Retinal pigment epithelial cell (primary cell): ENCODE measurements around the gene GALNT4.

Experiments
- DNase-seq: peaks from one replicate; pipeline ENCODE4 v3.0.0-alpha.2; 2010; ENCODE audit warnings: low read depth
- H3K4me3 ChIP-seq: 2 replicates; pipeline ENCODE4 v1.5.1; 2011; ENCODE audit warnings: mild to moderate bottlenecking, low read length, control low read depth, moderate library complexity
- CTCF ChIP-seq: conservative IDR thresholded peaks from 2 replicates; pipeline ENCODE4 v1.5.1; 2011; ENCODE audit warnings: low read depth, low read length, control low read depth, inconsistent platforms

The GALNT4 gene

GRCh38 chr12:89565002-89565401 is 40.4 kb upstream of the GALNT4 start:
- H3K4me3 ChIP-seq: no peak overlapping the region
- no peak for DNase-seq
- no peak for TF ChIP-seq CTCF

DNA sequence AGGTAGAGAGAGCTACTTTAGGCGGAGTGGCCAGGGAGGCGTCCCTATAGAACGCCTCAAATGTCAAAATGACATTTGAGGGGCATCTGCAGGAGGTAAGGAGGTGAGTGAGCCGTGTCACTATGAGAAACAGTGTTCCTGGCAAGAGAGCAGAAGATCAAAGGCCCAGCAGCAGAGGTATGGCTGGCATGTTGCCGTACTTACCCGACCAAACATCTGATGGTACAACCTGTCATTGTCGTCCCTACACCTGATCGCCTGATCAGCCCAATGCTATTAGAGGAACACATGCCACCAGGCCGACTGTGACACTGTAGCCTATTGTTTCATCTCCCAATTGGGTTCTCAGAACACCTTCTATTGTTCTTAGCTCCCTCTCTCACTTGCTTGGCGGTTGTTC is 35.2 kb upstream of the GALNT4 start:
- no peak for TF ChIP-seq CTCF
- no peak overlapping the region for H3K4me3 ChIP-seq
- DNase-seq: no peak

GRCh38 chr12:89556976-89557375 is 32.4 kb upstream of the GALNT4 start:
- DNase-seq: peak; percentile 74
- no peak for TF ChIP-seq CTCF
- no peak overlapping the region for H3K4me3 ChIP-seq

DNA sequence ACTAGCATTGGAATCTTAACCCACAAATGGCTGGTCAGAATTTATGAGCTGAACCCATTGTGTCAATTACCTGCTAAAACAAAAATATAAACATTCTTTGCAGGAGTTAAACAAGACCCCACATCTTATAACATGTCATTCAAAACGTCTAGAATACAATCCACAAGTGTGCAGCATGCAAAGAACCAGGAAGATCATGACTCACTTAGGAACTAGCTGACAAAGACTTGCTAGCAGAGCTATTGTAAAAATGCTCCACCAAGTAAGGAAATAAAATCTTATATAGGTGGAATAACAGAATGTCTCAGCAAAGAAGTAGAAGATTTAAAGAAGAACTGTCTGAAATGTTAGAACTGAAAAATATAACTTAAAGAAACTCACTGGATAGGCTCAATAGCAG is 27.8 kb upstream of the GALNT4 start:
- no peak for DNase-seq
- no peak overlapping the region for H3K4me3 ChIP-seq
- TF ChIP-seq CTCF: no peak

GRCh38 chr12:89551747-89552146 is 27.2 kb upstream of the GALNT4 start:
- H3K4me3 ChIP-seq: no peak overlapping the region
- no peak for DNase-seq
- TF ChIP-seq CTCF: no peak

DNA sequence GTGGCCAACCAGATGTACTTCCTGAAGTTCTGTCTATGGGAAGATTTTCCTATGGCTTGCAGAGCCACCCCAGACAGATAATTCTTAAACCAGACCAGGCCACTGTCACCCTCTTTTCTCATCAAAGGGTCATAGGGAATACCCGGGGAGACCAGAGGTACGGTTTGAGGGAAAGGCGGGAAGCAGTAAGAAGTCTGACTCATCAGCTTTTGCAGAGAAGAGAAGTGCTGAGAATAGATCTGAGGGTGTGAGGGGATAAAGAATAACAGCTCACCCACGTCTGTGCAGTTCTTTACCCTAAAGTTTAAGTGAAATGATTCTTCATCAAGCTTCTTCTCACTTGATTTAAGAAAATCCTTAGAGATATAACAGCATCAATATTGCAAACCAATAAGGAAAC is 22.5 kb upstream of the GALNT4 start:
- TF ChIP-seq CTCF: no peak
- no peak overlapping the region for H3K4me3 ChIP-seq
- no peak for DNase-seq

- no peak for DNase-seq
- TF ChIP-seq CTCF: no peak
- H3K4me3 ChIP-seq: no peak overlapping the region
These were observed 21.6 kb upstream of the GALNT4 start for GRCh38 chr12:89546151-89546550.
